Measurements from ENCODE around the gene FOSL2.

Gene FOSL2

DNA sequence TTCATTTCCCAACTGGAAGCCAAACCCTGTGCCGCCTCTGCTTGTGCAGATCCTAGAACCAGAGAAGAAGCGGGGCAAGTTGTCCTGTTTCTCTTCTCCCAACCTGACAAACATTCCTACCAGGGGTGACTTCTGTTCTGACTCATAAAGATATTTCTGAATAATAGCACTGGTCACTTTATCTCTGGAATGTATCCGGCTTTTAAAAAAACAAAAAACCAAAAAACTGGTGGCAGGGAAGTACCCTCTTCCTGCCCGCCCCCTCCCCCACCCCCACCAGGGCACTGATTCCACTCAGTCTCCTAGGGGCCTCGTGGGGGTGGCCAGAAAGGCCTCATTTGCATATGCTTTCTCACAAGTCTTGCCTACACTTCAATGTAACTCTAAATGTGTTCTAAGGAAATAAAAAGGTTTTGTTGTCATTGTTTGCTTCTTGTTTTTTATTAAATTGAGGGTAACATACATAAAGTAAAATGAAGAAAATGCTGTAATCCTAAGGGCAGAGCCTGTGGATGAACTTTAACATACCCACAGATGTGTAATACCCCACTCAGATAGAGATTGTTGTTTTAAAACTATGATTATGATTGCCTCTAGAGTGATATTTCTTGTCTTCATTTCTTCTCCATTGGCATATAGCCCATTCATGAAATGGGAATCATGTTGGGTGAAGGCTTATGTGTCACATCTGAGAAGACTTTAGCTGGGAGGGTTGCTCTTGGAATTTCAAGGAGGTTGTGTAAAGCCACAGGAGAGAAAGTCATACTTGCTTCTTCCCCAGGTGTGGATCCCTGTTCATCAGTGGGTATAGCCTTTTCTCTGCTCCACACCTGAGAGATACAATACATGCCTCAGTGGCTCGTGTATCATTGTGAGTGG, 5.3 kb upstream of the FOSL2 start:
- Histone ChIP-seq H3K36me3 (ENCODE audit: control insufficient read depth, insufficient read depth, low read length) (no peaks in the 10 kb centered on the region), H3K27me3 (replicated peaks; ENCODE audit: control insufficient read depth, insufficient read depth, low read length) (no peaks in the 10 kb centered on the region; the same call in 1 of the 2 replicates), H3K4me3 (replicated peaks; ENCODE audit: low read depth, low read length) (no peak overlapping the region)
- DNase-seq (ENCODE audit: extremely low read depth, insufficient read length), result no peak
- TF ChIP-seq, protein P1, sequence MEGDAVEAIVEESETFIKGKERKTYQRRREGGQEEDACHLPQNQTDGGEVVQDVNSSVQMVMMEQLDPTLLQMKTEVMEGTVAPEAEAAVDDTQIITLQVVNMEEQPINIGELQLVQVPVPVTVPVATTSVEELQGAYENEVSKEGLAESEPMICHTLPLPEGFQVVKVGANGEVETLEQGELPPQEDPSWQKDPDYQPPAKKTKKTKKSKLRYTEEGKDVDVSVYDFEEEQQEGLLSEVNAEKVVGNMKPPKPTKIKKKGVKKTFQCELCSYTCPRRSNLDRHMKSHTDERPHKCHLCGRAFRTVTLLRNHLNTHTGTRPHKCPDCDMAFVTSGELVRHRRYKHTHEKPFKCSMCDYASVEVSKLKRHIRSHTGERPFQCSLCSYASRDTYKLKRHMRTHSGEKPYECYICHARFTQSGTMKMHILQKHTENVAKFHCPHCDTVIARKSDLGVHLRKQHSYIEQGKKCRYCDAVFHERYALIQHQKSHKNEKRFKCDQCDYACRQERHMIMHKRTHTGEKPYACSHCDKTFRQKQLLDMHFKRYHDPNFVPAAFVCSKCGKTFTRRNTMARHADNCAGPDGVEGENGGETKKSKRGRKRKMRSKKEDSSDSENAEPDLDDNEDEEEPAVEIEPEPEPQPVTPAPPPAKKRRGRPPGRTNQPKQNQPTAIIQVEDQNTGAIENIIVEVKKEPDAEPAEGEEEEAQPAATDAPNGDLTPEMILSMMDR (IDR thresholded peaks at IDR 0.05; ENCODE audit: insufficient read depth, low read length, poor library complexity, severe bottlenecking), result no peak

DNA sequence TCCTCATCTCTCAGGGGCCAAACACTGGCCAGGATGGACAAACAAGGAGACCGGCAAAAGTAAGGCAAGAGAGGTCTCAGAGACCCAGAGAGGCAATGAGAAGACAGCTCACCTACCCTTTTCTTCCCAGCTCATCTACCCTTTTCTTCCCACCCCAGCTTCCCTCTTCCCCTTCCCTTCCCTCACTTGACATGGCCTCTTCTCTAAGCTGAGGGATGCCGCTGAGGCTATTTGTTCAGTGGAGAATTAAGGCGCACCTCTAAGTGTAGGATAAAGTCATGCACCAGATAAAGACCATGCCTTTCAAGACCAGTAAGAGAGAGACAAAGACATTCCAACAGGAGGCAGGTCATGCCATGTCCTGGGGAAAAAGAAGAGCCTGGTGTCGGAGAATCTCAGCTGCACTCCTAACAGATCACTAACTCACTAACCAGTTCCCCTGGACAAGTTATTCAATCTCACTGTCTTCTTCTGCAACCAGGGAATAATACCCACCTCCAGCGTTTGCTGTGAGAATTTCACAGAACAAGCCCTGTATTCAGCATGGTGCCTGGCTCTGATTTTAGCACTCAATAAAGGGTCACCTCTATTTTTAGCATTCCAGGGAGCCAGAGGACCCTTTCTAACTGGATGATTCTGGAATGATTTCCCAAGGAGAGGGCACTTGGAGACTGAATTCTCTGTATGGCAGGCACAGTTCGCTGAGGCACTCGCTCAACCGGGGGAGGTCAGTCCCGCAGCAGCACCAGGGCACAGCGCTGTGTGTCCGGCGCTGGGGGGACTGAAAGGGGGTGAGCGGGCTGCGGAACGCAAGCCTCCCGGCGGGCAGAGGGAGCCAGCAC, 3.0 kb upstream of the FOSL2 start:
- DNase-seq (ENCODE audit: extremely low read depth, insufficient read length), result no peak
- Histone ChIP-seq H3K27me3 (replicated peaks; ENCODE audit: control insufficient read depth, insufficient read depth, low read length) (no peaks in the 10 kb centered on the region; the same call in 1 of the 2 replicates), H3K36me3 (ENCODE audit: control insufficient read depth, insufficient read depth, low read length) (no peaks in the 10 kb centered on the region), H3K4me3 (replicated peaks; ENCODE audit: low read depth, low read length) (peak overlapping the region; percentile 72)
- TF ChIP-seq, protein P1 (IDR thresholded peaks at IDR 0.05; ENCODE audit: insufficient read depth, low read length, poor library complexity, severe bottlenecking), result no peak

DNA sequence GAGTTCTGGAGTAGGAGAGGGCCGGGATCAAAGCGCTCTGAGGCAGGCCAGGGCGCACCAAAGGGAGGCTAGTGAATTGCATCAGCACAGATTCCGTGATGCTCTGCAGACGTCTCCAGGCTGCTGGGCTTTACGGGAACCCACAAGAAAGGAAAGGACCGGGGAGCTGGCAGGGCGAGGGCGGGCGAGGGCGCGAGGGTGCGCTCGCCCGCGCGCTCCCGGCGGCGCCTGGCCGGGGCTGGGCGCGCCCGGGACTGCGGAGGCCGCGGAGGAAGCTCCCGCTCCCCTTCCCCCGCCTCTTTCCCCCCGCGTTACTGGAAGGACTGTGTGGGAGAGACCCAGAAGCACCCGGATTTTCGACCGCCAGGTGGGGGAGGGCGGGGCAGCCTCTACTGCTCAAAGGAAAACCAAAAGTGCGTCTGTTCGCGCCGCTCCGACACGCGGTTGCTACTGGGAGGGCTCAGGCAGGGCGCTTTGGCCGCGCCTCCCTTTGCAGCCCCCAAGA, 2.4 kb upstream of the FOSL2 start:
- Histone ChIP-seq H3K27me3 (replicated peaks; ENCODE audit: control insufficient read depth, insufficient read depth, low read length) (no peaks in the 10 kb centered on the region; the same call in 1 of the 2 replicates), H3K36me3 (ENCODE audit: control insufficient read depth, insufficient read depth, low read length) (no peaks in the 10 kb centered on the region), H3K4me3 (replicated peaks; ENCODE audit: low read depth, low read length) (peak overlapping the region; percentile 72)
- TF ChIP-seq, protein P1 (IDR thresholded peaks at IDR 0.05; ENCODE audit: insufficient read depth, low read length, poor library complexity, severe bottlenecking), result peak; percentile 1
- peak; percentile 79 for DNase-seq (ENCODE audit: extremely low read depth, insufficient read length)

DNA sequence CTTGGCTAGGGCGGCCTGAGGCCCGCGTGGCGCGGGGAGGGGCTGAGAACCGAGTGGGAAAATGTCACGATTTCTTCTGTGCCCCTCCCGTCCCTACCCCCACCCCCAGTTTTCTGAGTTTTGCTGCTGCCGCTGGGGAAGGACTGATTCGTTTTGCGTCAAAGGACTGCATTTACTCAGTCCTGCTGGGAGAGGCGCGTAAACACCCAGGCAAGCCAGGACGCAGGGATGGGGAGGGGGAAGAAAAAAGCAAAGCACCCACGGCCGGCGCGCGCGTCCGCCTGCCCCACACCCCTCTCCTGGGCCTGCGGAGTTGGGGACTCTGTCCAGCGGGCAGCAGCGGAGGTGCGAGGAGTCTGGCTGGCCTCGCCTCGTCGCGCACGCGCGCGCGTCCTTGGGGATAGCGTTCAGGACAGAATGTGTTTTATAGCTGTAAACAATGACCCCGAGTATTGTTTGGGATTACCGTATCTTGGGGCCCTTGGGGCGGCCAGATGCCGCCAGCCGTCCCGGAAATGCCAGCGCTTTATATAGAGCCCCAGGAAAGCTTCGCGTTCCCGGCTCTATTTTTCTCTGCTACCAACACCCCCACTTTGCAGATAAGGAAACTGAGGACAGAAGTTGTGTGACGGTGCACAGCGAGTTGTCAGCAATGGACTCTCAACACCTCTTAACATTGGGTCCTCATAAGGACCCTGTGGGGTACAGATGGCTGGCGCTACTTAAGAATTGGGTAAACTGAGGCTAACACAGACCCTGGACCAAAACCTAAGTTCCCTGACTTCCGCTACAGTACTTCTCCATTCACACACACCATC, 1.7 kb upstream of the FOSL2 start:
- TF ChIP-seq, protein P1 (IDR thresholded peaks at IDR 0.05; ENCODE audit: insufficient read depth, low read length, poor library complexity, severe bottlenecking), result no peak
- Histone ChIP-seq H3K27me3 (replicated peaks; ENCODE audit: control insufficient read depth, insufficient read depth, low read length) (no peaks in the 10 kb centered on the region; the same call in 1 of the 2 replicates), H3K4me3 (replicated peaks; ENCODE audit: low read depth, low read length) (peak overlapping the region; percentile 72), H3K36me3 (ENCODE audit: control insufficient read depth, insufficient read depth, low read length) (no peaks in the 10 kb centered on the region)
- DNase-seq (ENCODE audit: extremely low read depth, insufficient read length), result no peak
